ENCODE results near the gene NFE2L1. TPM values are rescaled to one million over a fixed set of nuclear protein-coding genes. Genes with fewer than 3 reads are reported as not detected.

Gene NFE2L1
- total RNA-seq, 2 donors from 2014 or later, result 39.4 to 74.2 TPM

GRCh38 chr17:48051706-48052486 lies 3.7 kb downstream of the NFE2L1 start:
- 38 to 54% methylated on average over 4 to 5 of the region's 5 CpGs for WGBS, 2 donors
- peaks cover 70% of the 10 kb centered on the region for H3K4me1 ChIP-seq
- H3K36me3 ChIP-seq (replicated peaks in 1 of 2; ENCODE audit: insufficient read depth in 1 of 2, low read depth in 2 of 2), result peaks cover 0 to 4% of the 10 kb centered on the region in 2 donors
- no peaks in the 10 kb centered on the region for H3K27me3 ChIP-seq
- intact Hi-C loops (cut with DNase I), result no loop called here
- no peak for ATAC-seq
- H3K4me3 ChIP-seq, result no peak overlapping the region
- DNase-seq, result peak; percentile 37 to 61 (median 48)
- peak overlapping the region in 3 of 4 donors; percentile 17 to 93 (median 92) for H3K27ac ChIP-seq
- no peaks in the 10 kb centered on the region for H3K9me3 ChIP-seq
- TF ChIP-seq, protein P1, sequence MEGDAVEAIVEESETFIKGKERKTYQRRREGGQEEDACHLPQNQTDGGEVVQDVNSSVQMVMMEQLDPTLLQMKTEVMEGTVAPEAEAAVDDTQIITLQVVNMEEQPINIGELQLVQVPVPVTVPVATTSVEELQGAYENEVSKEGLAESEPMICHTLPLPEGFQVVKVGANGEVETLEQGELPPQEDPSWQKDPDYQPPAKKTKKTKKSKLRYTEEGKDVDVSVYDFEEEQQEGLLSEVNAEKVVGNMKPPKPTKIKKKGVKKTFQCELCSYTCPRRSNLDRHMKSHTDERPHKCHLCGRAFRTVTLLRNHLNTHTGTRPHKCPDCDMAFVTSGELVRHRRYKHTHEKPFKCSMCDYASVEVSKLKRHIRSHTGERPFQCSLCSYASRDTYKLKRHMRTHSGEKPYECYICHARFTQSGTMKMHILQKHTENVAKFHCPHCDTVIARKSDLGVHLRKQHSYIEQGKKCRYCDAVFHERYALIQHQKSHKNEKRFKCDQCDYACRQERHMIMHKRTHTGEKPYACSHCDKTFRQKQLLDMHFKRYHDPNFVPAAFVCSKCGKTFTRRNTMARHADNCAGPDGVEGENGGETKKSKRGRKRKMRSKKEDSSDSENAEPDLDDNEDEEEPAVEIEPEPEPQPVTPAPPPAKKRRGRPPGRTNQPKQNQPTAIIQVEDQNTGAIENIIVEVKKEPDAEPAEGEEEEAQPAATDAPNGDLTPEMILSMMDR (IDR thresholded peaks at IDR 0.05), result peak in 3 of 7 experiments; percentile 12 to 19 (median 15)
- TF ChIP-seq POLR2A (IDR thresholded peaks at IDR 0.05), result no peak

DNA sequence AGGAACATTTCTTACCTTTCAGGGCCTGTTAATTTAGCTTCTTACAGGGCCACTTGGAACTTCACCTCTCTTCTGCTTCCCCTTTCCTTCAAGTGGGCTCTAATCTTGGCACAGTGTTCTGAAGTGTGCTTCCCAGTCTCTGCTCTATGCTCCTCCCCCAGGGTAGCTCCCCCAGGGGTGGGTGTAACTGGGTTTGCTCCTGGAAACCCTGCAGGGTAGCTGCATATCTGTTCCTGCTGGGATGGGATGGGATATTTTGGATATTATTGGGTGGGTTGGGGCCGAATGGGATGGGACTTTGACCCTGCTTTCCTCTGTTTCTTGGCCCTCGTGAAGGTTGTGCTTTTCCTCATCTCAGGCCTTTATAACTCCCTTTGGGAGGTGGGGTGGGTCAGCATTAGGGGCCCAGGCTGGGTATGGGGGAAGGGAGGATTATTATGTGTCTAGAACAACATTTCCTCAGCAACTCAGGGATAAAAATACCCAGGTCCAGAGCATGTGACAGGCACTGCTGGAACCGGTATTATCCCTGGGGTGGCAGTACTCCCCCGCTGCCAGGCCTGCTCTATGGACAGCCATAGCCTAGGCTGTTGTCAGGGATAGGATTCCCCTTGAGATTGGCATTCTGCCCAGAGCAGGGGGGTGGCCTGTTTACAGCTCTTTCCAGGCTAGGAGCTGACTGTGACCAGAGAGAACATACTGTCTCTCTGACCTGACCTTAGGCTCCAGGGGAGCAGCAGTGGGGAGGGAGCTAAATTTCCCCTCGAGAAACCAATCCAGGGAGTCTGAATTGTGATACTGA lies 5.0 kb downstream of the NFE2L1 start:
- H3K36me3 ChIP-seq (replicated peaks in 1 of 2; ENCODE audit: insufficient read depth in 1 of 2, low read depth in 2 of 2), result peaks cover 0 to 13% of the 10 kb centered on the region in 2 donors
- peak; percentile 22 for ATAC-seq
- WGBS, 2 donors, result 23% methylated on average over 5 of the region's 5 CpGs
- TF ChIP-seq POLR2A (IDR thresholded peaks at IDR 0.05), result no peak
- TF ChIP-seq, protein P1 (IDR thresholded peaks at IDR 0.05), result no peak
- H3K4me1 ChIP-seq, result peaks cover 66% of the 10 kb centered on the region
- intact Hi-C loops (cut with DNase I), result no loop called here
- peak overlapping the region; percentile 7 to 93 (median 44) for H3K27ac ChIP-seq
- H3K9me3 ChIP-seq, result no peaks in the 10 kb centered on the region
- peak; percentile 58 to 77 (median 72) for DNase-seq
- H3K27me3 ChIP-seq, result no peaks in the 10 kb centered on the region
- H3K4me3 ChIP-seq, result no peak overlapping the region

- Histone ChIP-seq H3K36me3 (replicated peaks in 1 of 2; ENCODE audit: insufficient read depth in 1 of 2, low read depth in 2 of 2) (peaks cover 0 to 19% of the 10 kb centered on the region in 2 donors), H3K4me3 (no peak overlapping the region), H3K9me3 (no peaks in the 10 kb centered on the region), H3K4me1 (peaks cover 66% of the 10 kb centered on the region), H3K27me3 (no peaks in the 10 kb centered on the region), H3K27ac (peak overlapping the region in 3 of 4 donors; percentile 30 to 93 (median 59))
- DNase-seq (no peak), ATAC-seq (no peak)
- intact Hi-C loops (cut with DNase I), result no loop called here
- peak in 2 of 3 donors; percentile 15 to 31 for TF ChIP-seq POLR2A (IDR thresholded peaks at IDR 0.05)
- TF ChIP-seq, protein P1 (IDR thresholded peaks at IDR 0.05), result no peak
- 30 to 38% methylated on average over 6 of the region's 6 CpGs for WGBS, 2 donors
Measured at GRCh38 chr17:48053758-48054237, 5.6 kb downstream of the NFE2L1 start.

GRCh38 chr17:48054238-48055185 lies 6.4 kb downstream of the NFE2L1 start:
- Histone ChIP-seq H3K27me3 (no peaks in the 10 kb centered on the region), H3K4me3 (no peak overlapping the region), H3K9me3 (no peaks in the 10 kb centered on the region), H3K27ac (peak overlapping the region in 2 of 4 donors; percentile 30 to 93), H3K36me3 (replicated peaks in 1 of 2; ENCODE audit: insufficient read depth in 1 of 2, low read depth in 2 of 2) (peaks cover 0 to 24% of the 10 kb centered on the region in 2 donors), H3K4me1 (peaks cover 61% of the 10 kb centered on the region)
- DNase-seq, result peak; percentile 62 to 88 (median 82)
- WGBS, 2 donors, result 54 to 77% methylated on average over 13 to 34 of the region's 34 CpGs
- peak; percentile 69 for ATAC-seq
- TF ChIP-seq POLR2A (IDR thresholded peaks at IDR 0.05), result no peak
- TF ChIP-seq, protein P1 (IDR thresholded peaks at IDR 0.05), result no peak
- intact Hi-C loops (cut with DNase I), result no loop called here
